Dendritic cell treated with granulocyte-macrophage colony-stimulating factor and Interleukin-4, amounts not matched to agents 40 ng/mL and 50 ng/mL, for 4 days (primary cell): Measurements from ENCODE around the gene CCDC6.
"Not testable (repeated sequence)": the region's sequence is repeated elsewhere in the genome, so short reads cannot be mapped to it uniquely, and the experiment has no call there.

Experiments used
- H3K27ac Mint-ChIP-seq: one replicate; pipeline ENCODE4 v1.8.0; 2022; ENCODE audit warnings: mild to moderate bottlenecking, mixed read lengths
- H3K27me3 Mint-ChIP-seq: one replicate; pipeline ENCODE4 v1.8.0; 2022; ENCODE audit warnings: mild to moderate bottlenecking, mixed read lengths
- H3K36me3 Mint-ChIP-seq: one replicate; pipeline ENCODE4 v1.8.0; 2022; ENCODE audit warnings: low read depth, mixed read lengths
- H3K4me1 Mint-ChIP-seq: one replicate; pipeline ENCODE4 v1.8.0; 2022; ENCODE audit warnings: low read depth, mixed read lengths
- H3K4me3 Mint-ChIP-seq: one replicate; pipeline ENCODE4 v1.8.0; 2022; ENCODE audit warnings: mild to moderate bottlenecking, moderate library complexity, mixed read lengths
- H3K9me3 Mint-ChIP-seq: one replicate; pipeline ENCODE4 v1.8.0; 2022; ENCODE audit warnings: mixed read lengths
- intact Hi-C: fragments of 100-400 bp; cut with micrococcal nuclease; formaldehyde crosslinking; loops from one replicate; pipeline ENCODE4 v1.15.0; 2022

The CCDC6 gene

GRCh38 chr10:59752278-59752940, 153.9 kb downstream of the CCDC6 start:
- Mint-ChIP-seq H3K27ac (no peak overlapping the region), H3K27me3 (peaks cover 1% of the 10 kb centered on the region), H3K36me3 (no peaks in the 10 kb centered on the region), H3K4me1 (no peaks in the 10 kb centered on the region), H3K9me3 (no peaks in the 10 kb centered on the region), H3K4me3 (no peak overlapping the region)
- intact Hi-C loops = no loop called here

DNA sequence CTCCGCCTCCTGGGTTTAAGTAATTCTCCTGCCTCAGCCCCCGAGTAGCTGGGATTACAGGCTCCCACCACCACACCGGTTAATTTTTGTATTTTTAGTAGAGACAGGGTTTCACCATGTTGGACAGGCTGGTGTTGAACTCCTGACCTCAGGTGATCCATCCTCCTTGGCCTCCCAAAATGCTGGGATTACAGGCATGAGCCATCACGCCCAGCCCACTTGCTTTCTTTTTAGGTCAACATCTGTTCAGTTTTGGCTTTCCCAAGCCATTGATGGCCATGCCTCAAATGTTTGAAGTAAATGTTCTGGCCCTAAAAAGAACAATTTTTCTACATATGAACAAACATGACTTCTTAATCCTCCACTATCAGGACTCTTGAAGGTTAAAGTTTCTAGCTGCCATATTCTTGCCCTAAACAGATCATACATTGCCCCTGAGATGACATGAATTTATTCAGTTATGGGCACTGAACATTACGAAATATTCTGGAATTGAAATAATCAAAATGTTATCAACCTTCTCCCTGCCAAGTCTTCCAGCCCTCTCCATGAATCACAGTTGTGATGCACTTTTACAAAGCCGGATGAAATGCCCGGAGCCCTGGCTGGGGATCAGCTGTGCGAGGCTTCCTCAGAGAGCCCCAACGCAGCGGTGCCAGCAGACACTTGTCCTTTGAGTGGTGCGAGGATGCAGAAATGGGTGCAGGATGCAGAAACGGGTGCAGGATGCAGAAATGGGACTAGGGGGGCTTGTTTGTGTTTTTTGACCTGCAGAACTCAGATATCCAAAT, 156.0 kb downstream of the CCDC6 start:
- H3K36me3 Mint-ChIP-seq = no peaks in the 10 kb centered on the region
- no peaks in the 10 kb centered on the region for H3K9me3 Mint-ChIP-seq
- no peak overlapping the region for H3K4me3 Mint-ChIP-seq
- intact Hi-C loops = no loop called here
- H3K27me3 Mint-ChIP-seq = peaks cover 1% of the 10 kb centered on the region
- H3K4me1 Mint-ChIP-seq = no peaks in the 10 kb centered on the region
- no peak overlapping the region for H3K27ac Mint-ChIP-seq

- Mint-ChIP-seq H3K36me3 (no peaks in the 10 kb centered on the region), H3K9me3 (peaks cover 7% of the 10 kb centered on the region), H3K4me3 (no peak overlapping the region), H3K4me1 (no peaks in the 10 kb centered on the region), H3K27me3 (peaks cover 1% of the 10 kb centered on the region), H3K27ac (no peak overlapping the region)
- intact Hi-C loops = no loop called here
Observed at GRCh38 chr10:59748834-59749233, 157.5 kb downstream of the CCDC6 start.

GRCh38 chr10:59745163-59745650, 161.1 kb downstream of the CCDC6 start:
- Mint-ChIP-seq H3K4me1 (no peaks in the 10 kb centered on the region), H3K4me3 (no peak overlapping the region), H3K9me3 (peaks cover 12% of the 10 kb centered on the region), H3K27me3 (no peaks in the 10 kb centered on the region), H3K36me3 (no peaks in the 10 kb centered on the region), H3K27ac (no peak overlapping the region)
- intact Hi-C loops = no loop called here

- H3K27ac Mint-ChIP-seq, H3K4me1 Mint-ChIP-seq, H3K4me3 Mint-ChIP-seq, intact Hi-C loops, H3K27me3 Mint-ChIP-seq, H3K36me3 Mint-ChIP-seq: not testable (repeated sequence)
- H3K9me3 Mint-ChIP-seq = peaks cover 12% of the 10 kb centered on the region
Observed at GRCh38 chr10:59744762-59745161, 161.6 kb downstream of the CCDC6 start.

- H3K4me3 Mint-ChIP-seq, H3K27me3 Mint-ChIP-seq, H3K27ac Mint-ChIP-seq, H3K4me1 Mint-ChIP-seq, intact Hi-C loops, H3K36me3 Mint-ChIP-seq: not testable (repeated sequence)
- peaks cover 12% of the 10 kb centered on the region for H3K9me3 Mint-ChIP-seq
Observed at GRCh38 chr10:59744156-59744555, 162.2 kb downstream of the CCDC6 start.

GRCh38 chr10:59741583-59741982, 164.8 kb downstream of the CCDC6 start:
- Mint-ChIP-seq H3K4me1 (no peaks in the 10 kb centered on the region), H3K36me3 (no peaks in the 10 kb centered on the region), H3K4me3 (no peak overlapping the region), H3K9me3 (peaks cover 12% of the 10 kb centered on the region), H3K27ac (no peak overlapping the region), H3K27me3 (no peaks in the 10 kb centered on the region)
- intact Hi-C loops = no loop called here

DNA sequence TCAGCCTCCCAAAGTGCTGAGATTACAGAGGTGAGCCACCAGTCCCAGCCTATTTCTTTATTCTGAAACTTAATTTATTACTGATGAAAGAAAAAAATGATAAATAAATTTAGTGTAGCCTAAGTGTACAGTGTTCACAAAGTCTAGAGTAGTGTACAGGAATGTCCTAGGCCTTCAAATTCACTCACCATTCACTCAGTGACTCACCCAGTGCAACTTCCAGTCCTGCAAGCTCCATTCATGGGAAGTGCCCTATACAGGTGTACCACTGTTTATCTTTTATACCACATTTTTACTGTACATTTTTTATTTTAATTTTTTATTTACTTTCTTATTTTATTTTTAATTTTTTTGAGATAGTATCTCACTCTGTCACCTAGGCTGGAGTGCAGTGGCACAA, 165.3 kb downstream of the CCDC6 start:
- Mint-ChIP-seq H3K4me3 (no peak overlapping the region), H3K27ac (no peak overlapping the region), H3K4me1 (no peaks in the 10 kb centered on the region), H3K9me3 (peaks cover 12% of the 10 kb centered on the region), H3K36me3 (no peaks in the 10 kb centered on the region), H3K27me3 (no peaks in the 10 kb centered on the region)
- intact Hi-C loops = no loop called here
